ENCODE measurements around the gene OGFOD2. TPM values are rescaled to one million over a fixed set of nuclear protein-coding genes. Genes with fewer than 3 reads are reported as not detected.

The OGFOD2 gene
- total RNA-seq, 1 donor from 2014 or later = 24.1 TPM

- peak; percentile 96 for DNase-seq (ENCODE audit: extremely low spot score, unreplicated experiment)
- TF ChIP-seq CTCF (conservative IDR thresholded peaks at IDR 0.05) = peak; percentile 10
- peaks cover 10% of the 10 kb centered on the region for H3K4me1 Mint-ChIP-seq (ENCODE audit: unreplicated experiment)
- H3K27ac Mint-ChIP-seq = peak within 1 kb of the TSS; percentile 37
- H3K36me3 Mint-ChIP-seq = no peaks in the 10 kb centered on the region
- no peaks in the 10 kb centered on the region for H3K9me3 Mint-ChIP-seq
- no peaks in the 10 kb centered on the region for H3K27me3 Mint-ChIP-seq
- H3K4me3 Mint-ChIP-seq = peak within 1 kb of the TSS; percentile 82
Observed at GRCh38 chr12:122965851-122966742, 8.9 kb upstream of the OGFOD2 start, which contains the start of gene ABCB9. Gene ABCB9 (minus strand): TSS chr12:122966463. CDS start chr12:122960235, 6,228 bp downstream.

DNA sequence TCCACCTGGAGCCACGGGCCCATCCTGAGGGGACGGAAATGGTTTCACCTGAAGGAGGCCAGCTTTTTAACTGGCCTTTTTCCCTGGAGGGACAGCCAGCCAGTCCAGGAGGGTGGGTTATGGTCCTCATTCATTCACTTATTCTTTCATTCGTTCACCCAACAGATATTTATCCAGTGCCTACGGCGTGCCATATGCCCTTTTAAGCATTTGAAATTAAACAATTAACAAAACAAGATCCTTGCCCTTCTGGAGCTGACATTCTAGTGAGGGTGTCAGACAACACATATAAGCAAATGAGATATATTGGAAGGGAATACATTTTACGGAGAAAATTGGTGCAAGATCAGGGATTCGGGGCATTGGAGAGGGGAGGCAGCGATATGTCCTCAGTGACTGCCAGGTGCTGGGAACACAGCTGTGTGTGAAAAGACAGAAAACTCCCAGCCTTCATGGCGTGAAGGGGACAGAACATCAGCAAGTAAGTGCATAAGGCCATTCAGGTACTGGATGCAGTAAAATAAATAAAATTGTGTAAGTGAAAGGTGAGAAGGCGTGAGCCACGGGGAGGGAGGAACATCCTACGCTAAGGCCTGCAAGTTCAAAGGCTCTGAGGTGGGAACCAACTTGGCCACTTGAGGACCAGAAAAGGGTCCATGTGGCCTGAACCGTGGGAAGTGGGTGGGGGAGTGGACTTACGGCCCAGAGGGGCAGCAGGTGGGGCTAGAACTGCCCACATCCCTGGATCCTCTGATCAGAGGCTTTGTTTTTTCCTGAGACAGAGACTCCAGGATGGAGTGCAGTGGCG lies 8.1 kb upstream of the OGFOD2 start:
- TF ChIP-seq CTCF (conservative IDR thresholded peaks at IDR 0.05) = no peak
- H3K27me3 Mint-ChIP-seq = no peaks in the 10 kb centered on the region
- DNase-seq (ENCODE audit: extremely low spot score, unreplicated experiment) = no peak
- H3K4me1 Mint-ChIP-seq (ENCODE audit: unreplicated experiment) = peaks cover 10% of the 10 kb centered on the region
- no peaks in the 10 kb centered on the region for H3K36me3 Mint-ChIP-seq
- peak overlapping the region; percentile 72 for H3K4me3 Mint-ChIP-seq
- H3K27ac Mint-ChIP-seq = peak overlapping the region; percentile 37
- no peaks in the 10 kb centered on the region for H3K9me3 Mint-ChIP-seq

DNA sequence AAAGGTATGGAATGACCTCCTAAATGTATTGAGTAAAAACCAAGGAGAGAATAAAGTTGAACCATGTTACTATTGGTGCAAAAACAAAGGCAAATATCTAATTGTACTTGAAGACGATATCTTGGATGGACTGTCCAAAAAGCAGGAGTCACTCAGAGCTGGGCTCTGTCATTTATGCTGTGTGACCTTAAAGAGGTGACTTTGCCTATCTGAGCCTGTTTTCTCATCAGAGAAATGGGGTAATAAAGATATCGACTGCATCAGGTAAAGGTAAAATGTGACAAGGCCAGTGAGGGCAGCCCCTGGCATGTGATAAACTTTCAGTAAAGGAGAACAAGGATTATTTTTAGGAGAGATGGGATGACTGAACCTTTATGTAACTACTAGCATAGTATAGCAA lies 6.9 kb upstream of the OGFOD2 start:
- Mint-ChIP-seq H3K36me3 (no peaks in the 10 kb centered on the region), H3K4me1 (ENCODE audit: unreplicated experiment) (peaks cover 10% of the 10 kb centered on the region), H3K27ac (no peak overlapping the region), H3K27me3 (no peaks in the 10 kb centered on the region), H3K9me3 (no peaks in the 10 kb centered on the region), H3K4me3 (no peak overlapping the region)
- no peak for DNase-seq (ENCODE audit: extremely low spot score, unreplicated experiment)
- TF ChIP-seq CTCF (conservative IDR thresholded peaks at IDR 0.05) = no peak

- H3K36me3 Mint-ChIP-seq = no peaks in the 10 kb centered on the region
- no peaks in the 10 kb centered on the region for H3K9me3 Mint-ChIP-seq
- H3K27me3 Mint-ChIP-seq = no peaks in the 10 kb centered on the region
- H3K4me3 Mint-ChIP-seq = no peak overlapping the region
- H3K27ac Mint-ChIP-seq = peak overlapping the region; percentile 32
- H3K4me1 Mint-ChIP-seq (ENCODE audit: unreplicated experiment) = peaks cover 15% of the 10 kb centered on the region
- TF ChIP-seq CTCF (conservative IDR thresholded peaks at IDR 0.05) = no peak
- DNase-seq (ENCODE audit: extremely low spot score, unreplicated experiment) = no peak
Observed at GRCh38 chr12:122969676-122970075, 5.4 kb upstream of the OGFOD2 start.

DNA sequence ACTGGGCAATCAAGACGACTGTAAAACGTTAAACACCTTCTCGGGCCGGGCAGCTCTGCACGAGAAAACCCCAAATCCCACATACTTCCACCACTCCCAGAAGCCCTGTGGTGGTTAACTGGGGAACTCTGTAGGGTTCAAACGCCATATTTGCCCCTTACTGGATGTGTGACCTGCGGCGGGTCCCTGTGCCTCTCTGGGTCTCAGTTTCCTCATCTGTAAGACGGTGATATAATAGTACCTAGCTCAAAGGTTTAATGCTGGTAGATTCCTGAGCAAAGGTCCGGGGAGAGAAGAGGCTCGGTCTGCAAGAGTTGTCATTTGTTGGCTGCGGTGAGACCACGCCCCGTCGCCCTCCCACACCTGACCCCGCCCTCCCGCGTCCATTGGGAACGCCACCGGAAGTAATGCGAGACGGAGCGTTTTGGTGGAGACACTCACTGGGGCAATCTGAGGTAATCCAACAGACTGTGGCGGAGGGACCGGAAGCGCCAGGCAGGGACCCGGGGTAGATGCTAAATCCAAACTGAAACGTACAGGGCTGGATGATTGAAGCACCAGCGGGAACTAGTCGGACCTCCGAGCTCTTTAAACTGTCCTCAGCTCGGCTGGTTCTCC lies 661 bp upstream of the OGFOD2 start:
- Mint-ChIP-seq H3K27ac (peak overlapping the region; percentile 98), H3K27me3 (no peaks in the 10 kb centered on the region), H3K4me1 (ENCODE audit: unreplicated experiment) (peaks cover 13% of the 10 kb centered on the region), H3K9me3 (no peaks in the 10 kb centered on the region), H3K4me3 (peak overlapping the region; percentile 98), H3K36me3 (no peaks in the 10 kb centered on the region)
- TF ChIP-seq CTCF (conservative IDR thresholded peaks at IDR 0.05) = no peak
- DNase-seq (ENCODE audit: extremely low spot score, unreplicated experiment) = peak; percentile 98

All from type B pancreatic cell (in vitro differentiated cells).